Thoracic aorta (tissue), 2 donors: ENCODE measurements around the gene OR2T11. TPM values are rescaled to one million over a fixed set of nuclear protein-coding genes. Genes with fewer than 3 reads are reported as not detected.

Experiments used
- ATAC-seq: fragments of 150-250 bp; one replicate; pipeline ENCODE4 v1.8.0; 2017; ENCODE audit warnings: low read depth; ENCODE audit not compliant: insufficient number of reproducible peaks, low FRiP score
- DNase-seq: peaks from one replicate; pipeline ENCODE4 v3.0.0-alpha.2; 2020; ENCODE audit warnings: low spot score
- H3K27ac ChIP-seq, 2 donors: fragments of 200-600 bp; sonication (generic); 1 replicate in 1 of 2; 2 replicates in 1 of 2; pipeline ENCODE4 v1.5.1; 2016; ENCODE audit warnings: mild to moderate bottlenecking in 2 of 2, moderate library complexity in 2 of 2
- H3K27me3 ChIP-seq: fragments of 200-600 bp; sonication (generic); replicated peaks from 2 replicates; pipeline ENCODE4 v1.6.0; 2016; ENCODE audit warnings: mild to moderate bottlenecking; ENCODE audit not compliant: insufficient read depth
- H3K36me3 ChIP-seq: fragments of 200-600 bp; sonication (generic); one replicate; pipeline ENCODE4 v1.5.1; 2016
- H3K4me1 ChIP-seq, 2 donors: fragments of 200-600 bp; sonication (generic); 1 replicate in 1 of 2; 2 replicates in 1 of 2; pipeline versions ENCODE4 v1.5.1 to v1.6.0; 2016; ENCODE audit warnings: low read depth in 2 of 2, mild to moderate bottlenecking in 1 of 2; ENCODE audit not compliant: control insufficient read depth in 1 of 2
- H3K4me3 ChIP-seq: fragments of 200-600 bp; sonication (generic); 2 replicates; pipeline ENCODE4 v1.5.1; 2016; ENCODE audit warnings: mild to moderate bottlenecking
- H3K9me3 ChIP-seq: fragments of 200-600 bp; sonication (generic); 2 replicates; pipeline ENCODE4 v1.5.1; 2016
- total RNA-seq, 2 donors: library from RNA; depleted of rRNA; stranded (reverse); fragments of >200 nt; gene quantifications; one replicate each; pipeline versions ENCODE4 v1.1.0 to v1.2.3, GENCODE V29; 2016
- TF ChIP-seq, protein P1 (sequence below): fragments of 200-600 bp; sonication (generic); IDR thresholded peaks from one replicate; pipeline ENCODE4 v1.5.1; 2019; ENCODE audit warnings: antibody characterized with exemption

OR2T11 gene
- total RNA-seq, 2 donors from 2014 or later: not detected

DNA sequence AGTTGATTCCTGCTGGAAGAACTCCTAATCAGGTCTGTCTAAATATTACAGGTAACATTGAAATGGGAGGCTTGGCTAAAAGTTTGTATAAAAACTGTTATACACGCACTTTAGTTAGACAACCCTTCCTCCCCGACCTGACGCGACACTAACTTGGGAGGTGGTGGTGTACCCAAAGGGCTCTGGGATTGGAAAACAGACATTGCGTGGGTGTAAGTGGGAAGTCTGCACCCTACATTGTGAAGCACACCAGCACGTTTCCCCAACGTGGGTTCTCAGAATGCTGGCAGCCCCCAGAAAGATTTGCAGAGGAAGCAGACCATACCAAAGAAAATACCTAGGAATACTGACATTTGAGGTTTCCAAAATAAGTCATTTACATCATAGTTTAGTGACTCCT, 16.8 kb downstream of the OR2T11 start:
- no peak for ATAC-seq
- H3K9me3 ChIP-seq: no peaks in the 10 kb centered on the region
- H3K27ac ChIP-seq: no peak overlapping the region
- H3K4me3 ChIP-seq: no peak overlapping the region
- H3K27me3 ChIP-seq: no peaks in the 10 kb centered on the region
- H3K36me3 ChIP-seq: no peaks in the 10 kb centered on the region
- DNase-seq: no peak
- H3K4me1 ChIP-seq: no peaks in the 10 kb centered on the region
- TF ChIP-seq, protein P1, sequence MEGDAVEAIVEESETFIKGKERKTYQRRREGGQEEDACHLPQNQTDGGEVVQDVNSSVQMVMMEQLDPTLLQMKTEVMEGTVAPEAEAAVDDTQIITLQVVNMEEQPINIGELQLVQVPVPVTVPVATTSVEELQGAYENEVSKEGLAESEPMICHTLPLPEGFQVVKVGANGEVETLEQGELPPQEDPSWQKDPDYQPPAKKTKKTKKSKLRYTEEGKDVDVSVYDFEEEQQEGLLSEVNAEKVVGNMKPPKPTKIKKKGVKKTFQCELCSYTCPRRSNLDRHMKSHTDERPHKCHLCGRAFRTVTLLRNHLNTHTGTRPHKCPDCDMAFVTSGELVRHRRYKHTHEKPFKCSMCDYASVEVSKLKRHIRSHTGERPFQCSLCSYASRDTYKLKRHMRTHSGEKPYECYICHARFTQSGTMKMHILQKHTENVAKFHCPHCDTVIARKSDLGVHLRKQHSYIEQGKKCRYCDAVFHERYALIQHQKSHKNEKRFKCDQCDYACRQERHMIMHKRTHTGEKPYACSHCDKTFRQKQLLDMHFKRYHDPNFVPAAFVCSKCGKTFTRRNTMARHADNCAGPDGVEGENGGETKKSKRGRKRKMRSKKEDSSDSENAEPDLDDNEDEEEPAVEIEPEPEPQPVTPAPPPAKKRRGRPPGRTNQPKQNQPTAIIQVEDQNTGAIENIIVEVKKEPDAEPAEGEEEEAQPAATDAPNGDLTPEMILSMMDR: no peak

DNA sequence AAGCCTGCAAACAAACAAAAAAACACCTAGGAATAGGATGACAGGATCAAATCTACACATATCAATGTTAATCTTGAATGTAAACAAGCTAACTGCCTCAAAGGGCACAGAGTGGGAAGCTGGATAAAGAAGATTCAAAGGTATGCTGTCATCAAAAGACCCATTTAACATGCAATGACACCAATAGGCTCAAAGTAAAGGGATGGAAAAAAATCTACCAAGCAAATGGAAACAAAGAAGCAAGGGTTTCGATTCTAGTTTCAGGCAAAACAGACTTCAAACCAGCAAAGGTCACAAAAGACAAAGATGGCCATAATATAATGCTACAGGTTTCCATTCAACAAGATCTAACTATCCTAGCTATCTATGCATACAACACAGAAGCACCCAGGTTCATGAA, 21.1 kb downstream of the OR2T11 start:
- no peaks in the 10 kb centered on the region for H3K36me3 ChIP-seq
- no peak for DNase-seq
- H3K27ac ChIP-seq: no peak overlapping the region
- no peak overlapping the region for H3K4me3 ChIP-seq
- no peaks in the 10 kb centered on the region for H3K27me3 ChIP-seq
- TF ChIP-seq, protein P1: no peak
- no peaks in the 10 kb centered on the region for H3K4me1 ChIP-seq
- H3K9me3 ChIP-seq: no peaks in the 10 kb centered on the region
- ATAC-seq: no peak

DNA sequence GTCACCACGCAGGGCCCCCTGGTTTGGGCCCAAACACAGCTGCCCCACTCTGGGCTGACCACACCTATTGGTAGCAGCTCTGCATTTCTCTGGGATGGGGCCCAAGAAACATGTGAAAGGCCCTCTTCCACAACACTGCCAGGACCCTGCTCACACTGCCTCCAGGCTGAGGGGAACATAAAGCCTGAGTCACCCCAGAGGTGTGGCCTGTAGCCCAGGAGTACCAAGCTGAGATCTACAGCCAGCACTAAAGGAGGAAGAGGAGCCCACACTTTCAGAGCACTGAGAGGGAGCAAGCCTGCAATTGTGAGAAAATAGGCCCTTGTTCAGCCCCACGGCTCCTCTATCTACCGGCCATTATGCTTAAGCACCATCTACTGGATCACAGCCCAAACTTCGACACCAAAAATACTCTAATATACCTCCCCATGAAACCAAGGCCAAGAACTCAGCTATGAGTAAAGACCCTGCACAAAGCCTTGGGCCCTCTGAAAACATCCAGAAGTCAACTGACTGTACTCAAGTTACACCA, 22.9 kb downstream of the OR2T11 start:
- Histone ChIP-seq H3K4me3 (no peak overlapping the region), H3K27ac (no peak overlapping the region), H3K36me3 (no peaks in the 10 kb centered on the region), H3K9me3 (no peaks in the 10 kb centered on the region), H3K4me1 (no peaks in the 10 kb centered on the region), H3K27me3 (no peaks in the 10 kb centered on the region)
- no peak for DNase-seq
- no peak for ATAC-seq
- TF ChIP-seq, protein P1: no peak

DNA sequence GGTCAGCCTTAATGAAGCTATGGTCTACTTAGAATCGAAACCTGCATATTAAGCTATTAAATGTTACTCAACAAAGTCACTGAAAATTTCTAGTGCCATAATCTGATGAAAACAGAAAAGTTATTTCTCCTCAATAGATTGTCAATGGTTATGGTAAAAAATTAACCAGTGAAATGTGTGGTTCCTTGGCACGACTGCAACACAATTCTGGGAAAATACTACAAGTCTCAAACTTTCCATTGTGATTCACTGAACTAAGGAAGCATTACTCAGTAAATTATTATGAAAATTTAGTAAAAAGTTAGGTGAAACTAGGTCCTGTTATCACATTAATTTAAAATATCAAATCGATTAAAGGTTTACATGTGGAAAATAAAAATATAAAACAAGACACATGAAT, 24.6 kb downstream of the OR2T11 start:
- no peak for DNase-seq
- Histone ChIP-seq H3K4me3 (no peak overlapping the region), H3K27me3 (no peaks in the 10 kb centered on the region), H3K27ac (no peak overlapping the region), H3K4me1 (no peaks in the 10 kb centered on the region), H3K9me3 (no peaks in the 10 kb centered on the region), H3K36me3 (no peaks in the 10 kb centered on the region)
- TF ChIP-seq, protein P1: no peak
- no peak for ATAC-seq

DNA sequence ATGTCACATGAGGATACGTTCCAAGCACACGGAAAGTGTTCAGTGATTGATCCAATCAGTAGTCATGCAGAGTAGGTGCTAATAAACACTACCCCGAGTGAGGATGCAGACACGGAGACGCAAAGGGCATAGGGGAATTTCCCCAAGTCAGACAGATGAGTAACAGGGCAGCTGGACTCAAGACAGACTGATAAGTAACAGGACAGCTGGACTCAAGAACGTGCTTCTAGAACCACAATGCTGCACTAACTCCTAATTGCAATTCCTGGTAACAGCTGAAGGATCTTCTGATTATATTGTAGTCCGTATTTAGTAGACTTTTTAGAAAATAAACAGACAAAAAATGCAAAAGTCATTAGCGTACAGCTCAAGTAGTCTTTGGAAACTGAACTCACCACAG, 35.5 kb downstream of the OR2T11 start:
- no peak for ATAC-seq
- H3K4me3 ChIP-seq: no peak overlapping the region

More for the DNA sequence above, 35.5 kb downstream of the OR2T11 start:
- no peaks in the 10 kb centered on the region for H3K27me3 ChIP-seq
- no peak for DNase-seq
- no peak overlapping the region for H3K27ac ChIP-seq
- H3K36me3 ChIP-seq: no peaks in the 10 kb centered on the region
- H3K4me1 ChIP-seq: no peaks in the 10 kb centered on the region
- TF ChIP-seq, protein P1: no peak
- no peaks in the 10 kb centered on the region for H3K9me3 ChIP-seq
